HG03280 (cell line): ENCODE data around the gene FBXL7.

Source experiments
- ATAC-seq: cut with Tn5 transposase; IDR thresholded peaks from one replicate; pipeline ENCODE4 v1.9.1; 2021; ENCODE audit warnings: mild to moderate bottlenecking, moderate library complexity; ENCODE audit not compliant: unreplicated experiment

Gene FBXL7

DNA sequence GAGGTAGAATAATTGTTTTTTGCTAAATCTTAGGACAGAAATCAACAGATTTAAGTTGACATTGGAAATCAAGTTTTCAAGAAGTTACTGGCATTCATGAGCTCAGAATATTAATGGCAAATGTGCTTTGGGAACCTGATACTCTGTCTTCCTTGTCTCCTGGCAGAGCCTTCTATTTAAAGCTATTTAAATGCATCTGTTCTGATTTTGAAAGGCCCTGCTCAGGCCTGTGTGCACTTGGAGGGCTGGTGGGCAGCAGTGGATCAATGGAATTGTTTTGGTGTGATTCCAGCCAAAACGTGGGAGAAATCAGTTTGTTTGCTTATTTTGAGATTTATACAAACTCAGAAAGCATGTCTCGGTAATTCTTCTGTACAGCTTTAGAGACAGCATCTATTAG is 38.5 kb downstream of the FBXL7 start:
- no peak for ATAC-seq

DNA sequence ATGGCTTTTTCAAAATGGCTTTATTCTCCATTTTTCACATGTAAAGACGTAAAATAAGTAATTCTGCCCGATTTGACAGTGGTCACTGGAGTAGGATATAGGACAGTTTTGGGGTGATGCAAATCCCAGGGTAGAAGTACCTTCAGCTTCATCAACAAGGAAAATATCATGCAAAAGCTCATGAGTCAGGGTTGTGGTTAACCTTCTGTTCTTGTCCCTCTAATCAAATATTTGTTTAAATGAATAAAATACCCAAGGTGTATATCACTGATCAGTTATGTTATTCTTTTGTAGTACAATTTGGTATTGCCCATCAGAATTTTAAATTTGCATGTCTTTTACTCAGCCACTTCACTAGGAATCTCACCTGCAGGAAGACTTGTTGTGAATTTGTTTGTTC is 40.0 kb downstream of the FBXL7 start:
- no peak for ATAC-seq

DNA sequence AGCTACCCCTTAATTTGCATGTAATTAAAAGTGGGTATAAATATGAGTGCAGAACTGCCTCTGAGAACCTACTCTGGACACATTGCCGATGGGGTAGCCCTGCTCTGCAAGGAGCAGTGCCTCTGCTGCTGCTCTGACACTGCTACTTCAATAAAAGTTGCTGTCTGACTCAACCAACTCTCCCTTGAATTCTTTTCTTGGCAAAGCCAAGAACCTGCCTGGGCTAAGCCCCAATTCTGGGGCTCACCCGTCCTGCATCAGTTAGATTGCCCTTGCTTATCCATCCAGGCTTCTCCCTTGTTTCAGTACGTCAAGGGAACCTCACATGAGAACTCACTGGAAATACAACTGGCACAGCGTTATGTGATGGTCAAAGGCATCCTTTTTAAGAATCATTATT is 44.1 kb downstream of the FBXL7 start:
- ATAC-seq: no peak

DNA sequence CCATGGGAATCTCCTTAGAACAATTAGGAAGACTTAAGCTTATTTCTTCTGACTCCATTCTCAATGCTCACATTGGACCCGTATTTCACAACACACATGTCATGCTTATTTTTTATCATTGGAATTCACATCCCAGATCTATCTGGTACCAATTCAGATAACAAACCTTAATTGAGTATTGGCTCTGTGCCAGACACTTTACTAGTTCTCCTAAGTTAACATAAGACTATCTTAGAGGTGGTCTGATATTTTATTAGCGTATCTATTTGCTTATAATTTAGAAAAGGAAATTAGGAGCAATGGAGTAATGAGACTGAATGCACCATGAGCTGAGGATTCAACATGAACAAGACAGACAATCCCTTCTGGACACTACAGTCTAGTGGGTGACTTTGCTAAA is 45.1 kb downstream of the FBXL7 start:
- no peak for ATAC-seq

DNA sequence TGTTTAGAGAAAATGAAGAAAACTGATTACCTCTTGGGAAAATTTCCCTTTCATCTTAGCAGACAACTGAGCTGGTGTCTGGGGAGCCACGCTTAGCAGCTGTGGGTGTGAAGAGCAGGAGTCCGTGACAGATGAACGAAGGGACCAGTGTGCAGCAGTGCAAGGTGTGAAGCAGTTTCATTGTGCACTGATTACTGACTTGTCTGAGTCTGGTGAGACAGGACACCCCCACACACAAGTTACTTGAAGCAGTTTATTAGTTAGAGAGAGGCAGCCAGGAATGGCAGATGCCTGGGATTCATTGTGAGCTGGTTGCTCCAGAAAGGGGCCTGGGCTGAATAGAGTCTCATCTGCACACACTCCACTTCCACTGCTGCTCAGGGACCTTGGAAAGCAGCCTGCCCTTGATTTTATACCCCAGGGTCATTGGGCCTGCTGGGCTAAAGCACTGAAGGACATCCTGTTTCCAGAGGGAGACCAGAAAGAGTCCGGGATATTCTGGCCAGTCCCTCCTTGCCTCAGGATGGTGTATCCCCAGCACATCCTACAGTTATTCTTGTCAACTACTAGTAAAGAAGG is 47.4 kb downstream of the FBXL7 start:
- ATAC-seq: no peak

DNA sequence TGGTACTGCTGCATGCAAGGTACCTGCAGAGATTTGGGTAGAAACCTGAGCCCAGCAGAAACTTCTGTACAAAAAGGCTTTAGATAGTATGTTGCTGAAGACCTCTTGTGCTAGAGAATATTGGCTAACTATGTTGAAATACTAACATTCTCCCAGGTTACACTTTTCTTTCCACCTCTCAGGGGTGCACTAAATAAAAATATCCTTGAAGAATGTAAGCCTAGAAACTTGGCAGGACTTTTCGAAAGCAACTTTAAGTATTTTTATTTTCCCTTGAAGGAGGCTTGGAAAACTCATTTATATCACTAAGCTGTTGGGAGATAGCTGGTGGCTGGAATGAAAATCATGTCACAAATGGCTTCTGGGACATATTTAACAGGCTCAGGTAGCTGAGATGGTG is 50.0 kb downstream of the FBXL7 start:
- ATAC-seq: no peak

DNA sequence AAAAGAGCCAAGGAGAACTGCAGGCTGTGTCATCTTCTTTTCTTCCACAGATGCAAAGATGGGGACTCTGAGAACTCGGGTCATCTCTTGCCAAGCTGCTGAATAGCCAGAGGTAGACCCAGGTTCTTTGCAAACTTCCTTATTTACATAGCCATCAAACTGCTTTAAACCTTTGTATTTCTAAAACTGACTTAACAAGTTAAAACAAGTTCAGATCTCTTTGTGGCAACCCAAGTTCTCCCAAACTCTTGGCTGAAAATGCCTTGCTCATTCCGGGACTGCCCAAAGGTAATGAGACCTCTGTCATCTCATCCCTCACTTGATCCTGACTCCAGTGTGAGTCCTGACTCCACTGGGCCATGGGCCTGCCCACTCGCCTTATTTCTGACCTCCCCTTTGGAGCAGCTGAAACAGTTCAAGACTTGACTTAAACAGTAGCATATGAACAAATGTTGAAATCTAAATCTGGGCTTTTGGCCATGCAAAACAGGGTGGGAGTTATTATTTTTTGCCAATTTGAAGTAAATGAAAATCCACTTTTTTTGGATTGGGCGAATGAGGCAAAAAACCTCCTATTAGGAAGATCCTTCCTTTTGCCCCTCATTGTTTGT is 50.6 kb downstream of the FBXL7 start:
- ATAC-seq: no peak

DNA sequence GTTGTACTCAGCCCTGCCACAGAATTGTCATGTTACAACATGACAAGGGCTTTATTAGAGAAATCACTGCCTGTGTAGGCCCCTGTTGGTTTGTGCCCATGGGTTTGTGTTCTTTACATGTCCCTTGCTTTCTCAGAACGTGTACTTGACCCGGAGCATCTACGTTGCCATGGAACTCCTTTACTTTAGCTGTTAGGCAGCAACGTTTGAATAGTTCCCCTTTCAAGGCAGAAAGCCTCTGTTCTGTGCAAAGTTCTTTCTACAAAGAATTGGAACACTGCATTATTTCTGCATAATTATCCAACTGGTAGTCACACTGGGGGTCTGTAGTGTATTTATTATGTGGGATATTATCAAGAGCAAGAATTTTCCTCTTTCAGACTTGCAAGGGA is 51.1 kb downstream of the FBXL7 start:
- ATAC-seq: no peak

DNA sequence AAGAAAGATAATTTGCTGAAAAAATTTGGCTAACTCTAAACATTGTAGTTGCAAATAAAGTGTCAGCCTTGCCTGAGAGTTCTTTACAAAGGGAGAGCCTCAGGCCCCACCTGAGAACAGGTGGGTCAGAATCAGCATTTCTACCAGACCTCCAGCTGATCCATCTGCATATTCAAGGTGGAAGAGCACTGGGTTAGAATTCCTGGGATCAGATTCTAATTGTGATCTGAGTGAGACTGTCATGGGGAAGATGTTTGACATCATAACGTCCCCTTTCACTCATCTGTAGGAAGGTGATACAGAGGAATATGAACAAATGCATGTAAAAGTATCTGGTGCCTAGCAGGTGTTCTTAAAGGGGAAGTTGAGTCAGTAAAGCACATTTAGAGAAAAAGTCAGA is 54.6 kb downstream of the FBXL7 start:
- ATAC-seq: no peak

DNA sequence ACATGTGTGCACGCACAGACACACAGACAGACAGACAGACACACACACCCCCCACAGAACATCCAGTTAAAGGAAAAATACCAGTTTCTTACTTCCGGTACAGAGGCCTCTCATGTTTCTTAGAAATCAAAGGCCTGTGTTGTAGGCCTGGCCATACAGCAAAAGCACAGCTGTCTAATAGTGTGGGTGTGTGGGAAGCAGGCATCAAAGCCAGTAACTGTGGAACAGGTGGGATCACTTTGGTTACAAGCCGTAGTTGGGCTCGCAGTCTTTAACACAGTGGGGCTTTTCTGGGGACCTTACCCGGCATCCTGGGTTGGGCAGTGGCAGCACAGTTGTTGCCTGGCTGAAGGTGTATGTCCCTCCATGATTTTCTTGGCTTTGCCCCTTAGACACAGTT is 55.2 kb downstream of the FBXL7 start:
- ATAC-seq: no peak

DNA sequence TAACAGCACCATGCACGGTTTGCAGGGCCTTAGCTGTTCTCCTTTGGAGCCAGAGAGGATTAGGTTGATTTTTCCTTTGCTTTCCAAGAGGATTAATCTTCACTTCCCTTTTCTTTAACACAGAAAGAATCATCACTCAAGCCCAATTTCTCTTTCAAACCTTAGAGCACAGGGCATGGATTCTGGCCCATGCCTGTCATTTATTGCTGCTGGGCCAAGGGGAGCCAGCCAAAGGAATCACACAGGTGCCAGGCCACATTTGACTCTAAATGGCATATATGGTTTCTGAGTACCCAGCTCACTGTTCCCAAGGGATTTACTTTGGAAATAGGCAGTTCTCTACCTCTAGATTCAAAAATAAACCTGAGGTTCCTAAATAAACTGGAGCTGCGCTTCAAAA is 58.3 kb downstream of the FBXL7 start:
- ATAC-seq: no peak

DNA sequence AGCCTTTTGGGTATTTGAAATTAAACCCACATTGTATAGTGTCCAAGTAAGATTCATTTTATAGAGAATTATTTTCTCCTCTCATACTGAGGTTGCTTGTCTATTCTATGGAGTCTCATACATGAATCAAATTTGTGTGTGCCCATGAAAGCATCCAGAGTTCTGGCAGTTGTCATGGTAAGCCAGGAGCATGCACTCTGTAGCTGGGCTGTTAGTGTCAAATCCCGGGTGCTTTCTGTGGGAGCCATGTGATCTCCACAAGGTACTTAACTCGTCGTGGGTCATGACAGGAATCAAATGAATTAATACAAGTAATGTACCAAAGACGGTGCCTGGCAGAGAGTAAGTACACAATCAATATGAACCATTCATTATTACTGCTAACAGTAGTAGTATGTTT is 58.7 kb downstream of the FBXL7 start:
- no peak for ATAC-seq

DNA sequence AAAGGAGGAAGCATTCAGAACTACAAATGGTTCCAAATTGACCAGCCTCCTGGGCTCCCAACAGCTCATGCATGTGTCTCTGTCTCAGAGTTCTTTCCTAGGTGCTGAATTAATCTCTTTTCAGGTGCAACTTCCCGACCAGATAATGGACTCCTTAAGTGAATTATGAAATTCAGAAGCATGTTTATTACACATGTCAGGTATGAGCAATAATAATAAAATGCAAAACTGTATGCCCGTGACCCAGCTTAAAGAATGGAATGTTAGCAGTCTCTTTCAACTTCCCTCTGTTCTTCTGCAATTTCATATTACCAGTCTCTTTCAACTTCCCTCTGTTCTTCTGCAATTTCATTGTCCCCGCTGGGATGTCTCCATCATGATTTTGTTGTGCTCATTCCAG is 60.4 kb downstream of the FBXL7 start:
- no peak for ATAC-seq

DNA sequence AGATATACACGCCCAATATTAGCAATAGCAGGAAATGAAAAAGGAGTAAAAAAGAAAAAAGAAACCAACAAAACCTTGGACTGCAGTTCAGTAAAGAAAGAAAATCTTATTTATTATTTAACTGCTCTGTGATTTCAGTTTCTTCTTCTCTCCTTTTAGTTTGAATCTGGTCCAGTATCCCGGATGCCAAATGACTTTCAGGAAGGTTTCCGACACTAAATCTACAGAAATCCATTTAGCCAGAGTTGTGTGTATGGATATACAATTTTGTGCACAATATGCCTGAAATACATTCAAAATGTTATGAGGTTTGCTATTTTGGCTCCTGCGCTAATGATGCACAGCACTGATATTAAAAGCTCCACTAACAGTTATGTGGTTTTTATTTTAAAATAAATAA is 64.5 kb downstream of the FBXL7 start:
- ATAC-seq: no peak

DNA sequence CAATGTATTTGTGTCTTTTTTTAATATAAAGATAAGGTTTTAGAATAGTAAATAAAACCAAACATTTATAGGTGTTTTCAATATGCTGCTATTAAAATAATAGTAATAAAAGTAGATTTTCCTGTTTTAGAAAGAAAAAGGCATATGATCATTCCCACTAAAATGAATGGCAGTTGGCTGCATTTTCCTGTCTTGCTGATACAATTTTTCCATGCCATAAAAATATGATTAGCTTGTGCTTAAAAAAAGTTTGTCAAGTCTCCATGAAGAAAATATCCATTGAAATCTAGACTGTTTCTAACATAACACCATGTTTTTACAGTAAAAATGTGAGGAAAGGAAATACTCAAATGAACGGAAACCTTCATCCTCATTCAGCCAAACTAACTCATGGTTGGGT is 65.0 kb downstream of the FBXL7 start:
- no peak for ATAC-seq

DNA sequence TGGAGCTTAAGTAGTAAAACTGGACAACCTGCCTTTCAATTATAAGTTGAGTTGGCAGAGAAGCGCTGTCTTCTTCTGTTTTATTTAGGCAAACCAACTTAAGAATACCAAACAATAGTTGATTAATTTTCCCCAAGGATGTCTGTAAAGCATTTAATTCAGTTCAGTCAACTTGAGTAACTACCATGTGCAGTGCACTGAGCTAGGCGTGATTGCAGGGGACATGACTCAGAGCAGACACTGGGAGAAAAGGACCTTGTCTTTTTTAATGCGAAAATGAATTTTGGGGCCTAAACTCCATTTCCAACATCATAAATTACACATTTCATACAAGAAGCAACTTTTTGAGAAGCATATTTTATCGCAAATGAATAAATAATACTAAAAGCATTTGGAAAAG is 66.3 kb downstream of the FBXL7 start:
- no peak for ATAC-seq

DNA sequence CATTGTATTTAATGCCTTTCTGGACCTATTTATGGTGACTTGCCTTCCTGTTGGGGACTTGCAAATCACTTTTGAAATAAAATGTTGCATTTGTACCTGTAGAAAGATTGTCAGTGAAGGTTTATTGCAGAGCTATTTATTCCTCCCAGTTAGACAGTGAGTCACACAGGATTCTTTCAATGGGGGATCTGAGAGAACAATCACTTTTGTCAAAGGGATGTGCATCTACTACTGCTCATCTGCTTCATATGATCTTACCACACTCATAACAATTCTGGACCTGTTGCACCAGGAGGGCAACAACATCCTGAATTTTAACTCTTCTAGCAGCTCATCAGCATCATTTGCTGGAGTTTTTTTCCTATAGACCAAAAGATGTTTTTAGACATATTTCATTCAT is 66.8 kb downstream of the FBXL7 start:
- no peak for ATAC-seq

DNA sequence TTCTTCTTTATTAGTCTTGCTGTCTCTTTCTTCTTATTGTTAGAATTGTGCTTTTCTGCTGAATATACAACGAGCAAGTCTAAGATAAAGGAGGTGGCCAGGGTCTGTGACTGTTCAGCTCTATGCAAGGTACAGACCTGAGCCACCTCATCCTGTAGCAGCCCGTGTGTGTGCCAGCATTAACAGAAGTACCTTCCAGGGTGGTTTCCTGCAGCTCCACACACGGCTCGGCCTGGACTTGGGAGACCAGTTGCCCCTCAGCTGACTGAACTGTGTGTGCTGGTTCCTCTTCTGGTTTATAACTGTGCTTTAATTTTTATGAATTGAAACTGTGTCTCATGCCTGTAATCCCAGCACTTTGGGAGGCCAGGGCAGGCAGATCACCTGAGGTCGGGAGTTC is 70.5 kb downstream of the FBXL7 start:
- ATAC-seq: no peak

DNA sequence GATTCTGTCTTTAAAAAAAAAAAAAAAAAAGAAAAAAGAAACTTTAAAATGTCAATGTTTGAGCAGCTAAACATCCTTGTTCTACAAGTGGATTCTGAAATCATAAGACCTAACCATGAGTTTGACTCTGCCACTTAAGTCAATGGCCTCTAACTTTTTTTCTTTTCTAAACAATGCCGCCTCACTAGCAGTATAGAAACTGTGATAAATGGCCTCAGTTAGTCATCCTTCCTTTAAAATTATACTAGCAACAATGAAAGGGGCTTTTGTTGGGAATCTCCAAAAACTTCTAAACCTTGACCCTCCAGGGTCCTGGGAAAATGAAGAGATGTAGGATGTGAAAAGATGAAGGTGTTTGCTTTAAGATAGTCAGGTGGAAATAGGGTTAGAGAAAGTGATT is 71.1 kb downstream of the FBXL7 start:
- no peak for ATAC-seq

DNA sequence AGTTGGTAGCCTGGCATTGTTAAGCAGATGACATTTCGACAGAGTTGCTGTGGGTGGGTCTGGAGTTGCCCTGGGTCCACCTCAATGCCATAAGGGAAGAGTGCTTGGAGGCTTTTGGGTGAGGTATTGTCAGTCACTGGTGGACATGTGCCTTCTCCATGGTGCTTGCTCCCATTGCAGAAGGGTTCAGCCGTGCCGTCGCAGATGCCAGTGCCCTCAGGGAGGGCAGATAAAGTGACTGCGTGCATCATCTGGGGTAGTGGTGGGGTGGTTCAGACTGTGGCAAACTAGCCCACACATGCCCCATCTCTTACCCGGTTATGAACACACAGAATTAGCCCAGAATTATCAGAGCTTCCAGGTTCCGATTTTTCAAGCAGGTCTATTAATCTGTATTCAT is 71.6 kb downstream of the FBXL7 start:
- no peak for ATAC-seq

DNA sequence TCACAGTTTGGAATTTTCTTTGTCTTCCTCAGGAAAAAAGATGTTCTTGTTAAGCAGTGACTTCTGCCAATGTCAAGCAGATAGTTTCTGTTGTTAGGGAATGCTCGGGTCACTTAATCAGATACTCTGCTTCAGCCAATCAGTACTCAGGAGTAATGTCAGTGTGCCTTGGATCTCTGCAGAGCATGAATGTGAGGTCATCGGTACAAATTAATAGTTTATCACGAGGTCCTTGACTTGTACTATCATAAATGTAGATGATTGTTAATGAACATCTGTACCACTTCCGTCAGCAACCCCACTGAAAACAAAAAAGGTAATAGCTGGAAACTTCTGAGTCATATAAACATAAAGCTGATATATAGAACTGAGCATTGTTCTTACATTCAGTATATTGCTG is 73.6 kb downstream of the FBXL7 start:
- no peak for ATAC-seq

DNA sequence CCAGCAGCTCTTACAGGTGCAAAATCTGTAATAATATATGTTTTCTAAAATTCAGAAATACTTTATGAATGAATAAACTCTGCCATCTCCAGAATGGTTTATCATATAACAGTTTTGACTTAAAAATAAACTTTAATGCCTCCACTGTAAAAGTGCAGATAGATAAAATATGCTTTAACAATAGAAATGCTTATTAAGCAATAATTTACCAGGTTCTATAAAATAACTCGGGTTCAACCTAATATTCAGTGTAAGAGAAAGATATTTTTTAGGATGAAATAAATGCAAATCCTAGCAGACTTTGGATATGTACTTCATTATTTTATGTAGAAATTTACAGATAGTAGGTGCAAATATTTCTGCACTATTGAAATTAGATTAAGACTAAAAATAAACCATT is 74.1 kb downstream of the FBXL7 start:
- ATAC-seq: no peak

DNA sequence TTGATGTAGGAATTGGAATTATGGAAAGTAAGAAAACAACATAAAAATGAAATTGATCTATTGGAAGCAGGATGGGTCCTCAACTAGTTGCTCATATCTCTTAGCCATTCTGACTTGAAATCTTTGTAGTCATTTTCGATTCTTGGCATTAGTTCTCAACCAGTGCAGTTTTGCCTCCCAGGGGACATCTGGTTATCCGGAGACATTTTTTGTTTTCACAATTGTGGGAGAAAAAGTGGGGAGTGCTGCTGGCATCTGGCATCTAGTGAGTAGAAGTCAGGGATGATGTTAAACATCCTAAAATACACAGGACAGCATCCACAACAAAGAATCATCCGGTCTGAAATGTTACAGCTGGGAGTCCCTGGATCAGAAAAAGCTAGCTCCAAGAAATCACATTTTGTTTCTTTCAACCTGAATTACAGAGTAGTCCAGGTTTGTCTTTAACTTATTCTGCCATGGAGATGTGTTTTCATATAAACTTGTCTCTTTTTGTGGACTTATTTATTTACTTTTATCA is 74.9 kb downstream of the FBXL7 start:
- no peak for ATAC-seq
